Hippocampal formation (tissue), 2 donors: ENCODE results near the gene SLC17A2.

Source experiments
- DNase-seq, 2 donors: peaks; one replicate each; lab custom pipeline; 2025; lab: John Stamatoyannopoulos, UW

The SLC17A2 gene, protein sequence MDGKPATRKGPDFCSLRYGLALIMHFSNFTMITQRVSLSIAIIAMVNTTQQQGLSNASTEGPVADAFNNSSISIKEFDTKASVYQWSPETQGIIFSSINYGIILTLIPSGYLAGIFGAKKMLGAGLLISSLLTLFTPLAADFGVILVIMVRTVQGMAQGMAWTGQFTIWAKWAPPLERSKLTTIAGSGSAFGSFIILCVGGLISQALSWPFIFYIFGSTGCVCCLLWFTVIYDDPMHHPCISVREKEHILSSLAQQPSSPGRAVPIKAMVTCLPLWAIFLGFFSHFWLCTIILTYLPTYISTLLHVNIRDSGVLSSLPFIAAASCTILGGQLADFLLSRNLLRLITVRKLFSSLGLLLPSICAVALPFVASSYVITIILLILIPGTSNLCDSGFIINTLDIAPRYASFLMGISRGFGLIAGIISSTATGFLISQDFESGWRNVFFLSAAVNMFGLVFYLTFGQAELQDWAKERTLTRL

GRCh38 chr6:25930532-25931410 is at the start of gene SLC17A2:
Gene SLC17A2 (minus strand): TSS chr6:25930691. CDS start chr6:25925796, 4,895 bp downstream.
- DNase-seq, result no peak

GRCh38 chr6:25975923-25976560 is 45.6 kb upstream of the SLC17A2 start:
- DNase-seq, result no peak

DNA sequence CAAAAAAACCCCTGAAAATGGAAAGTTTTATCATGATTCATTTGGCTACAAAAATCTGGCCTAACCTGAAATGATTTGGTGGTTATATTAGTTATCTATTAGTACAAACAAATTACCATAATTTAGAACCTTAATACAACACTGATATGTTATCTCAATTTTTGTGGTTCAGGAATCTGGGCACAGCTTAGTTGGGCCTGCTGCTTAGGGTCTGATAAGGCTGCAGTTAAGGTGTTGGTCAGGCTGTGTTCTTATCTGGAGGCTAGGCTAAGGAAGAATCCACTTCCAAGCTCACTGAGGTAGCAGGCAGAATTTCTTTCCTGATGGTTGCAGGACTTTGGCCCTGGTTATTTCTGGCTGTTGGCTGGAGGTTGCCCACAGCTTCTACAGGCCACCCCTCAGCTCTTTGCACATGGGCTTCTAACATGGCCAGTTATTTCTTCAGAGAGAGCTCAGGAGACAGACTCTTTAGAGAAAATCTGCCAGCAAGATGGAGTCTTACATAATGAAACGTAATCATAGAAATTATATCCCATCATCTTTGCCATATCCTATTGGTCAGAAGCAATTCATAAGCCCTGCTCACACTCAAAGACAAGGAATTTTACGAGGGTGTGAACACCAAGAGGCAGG is 43.5 kb upstream of the SLC17A2 start:
- no peak for DNase-seq

DNA sequence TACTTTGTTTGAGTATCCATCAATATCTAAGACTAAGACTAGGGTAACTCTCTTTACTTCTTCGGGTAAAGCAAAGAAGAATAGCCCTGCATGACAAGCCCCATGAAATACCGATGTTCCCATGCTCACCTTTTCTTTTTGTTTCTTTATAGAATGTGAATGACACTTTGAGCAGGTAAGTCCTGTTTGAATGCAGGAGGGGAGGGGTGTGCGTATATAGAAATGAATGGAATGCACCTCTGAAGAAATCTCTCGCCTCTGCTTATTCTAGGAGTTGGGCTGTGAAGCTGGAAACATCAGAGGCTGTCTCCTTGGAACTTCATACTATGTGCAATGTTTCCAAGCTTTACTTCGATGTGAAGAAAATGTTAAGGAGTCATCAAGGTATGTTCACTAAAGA is 42.4 kb upstream of the SLC17A2 start:
- DNase-seq, result no peak

DNA sequence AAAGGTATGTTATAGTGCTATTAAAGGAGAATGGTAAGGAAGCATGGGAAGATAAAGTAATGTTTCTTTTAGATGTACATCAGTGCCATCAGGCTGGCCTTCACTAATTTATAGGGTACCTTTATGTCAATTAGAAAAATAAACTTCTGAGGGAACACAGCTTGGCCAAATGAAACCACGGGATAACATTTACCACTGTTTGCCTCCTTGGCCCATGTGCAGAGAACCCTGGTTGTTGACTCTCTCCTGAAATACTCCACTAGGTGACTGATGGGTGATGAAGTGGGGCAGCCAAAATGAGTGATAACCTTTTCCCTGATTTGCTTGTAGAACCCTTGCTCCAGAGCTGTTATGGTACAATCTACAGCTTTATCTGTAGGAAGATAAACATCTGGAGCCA is 41.6 kb upstream of the SLC17A2 start:
- no peak for DNase-seq

DNA sequence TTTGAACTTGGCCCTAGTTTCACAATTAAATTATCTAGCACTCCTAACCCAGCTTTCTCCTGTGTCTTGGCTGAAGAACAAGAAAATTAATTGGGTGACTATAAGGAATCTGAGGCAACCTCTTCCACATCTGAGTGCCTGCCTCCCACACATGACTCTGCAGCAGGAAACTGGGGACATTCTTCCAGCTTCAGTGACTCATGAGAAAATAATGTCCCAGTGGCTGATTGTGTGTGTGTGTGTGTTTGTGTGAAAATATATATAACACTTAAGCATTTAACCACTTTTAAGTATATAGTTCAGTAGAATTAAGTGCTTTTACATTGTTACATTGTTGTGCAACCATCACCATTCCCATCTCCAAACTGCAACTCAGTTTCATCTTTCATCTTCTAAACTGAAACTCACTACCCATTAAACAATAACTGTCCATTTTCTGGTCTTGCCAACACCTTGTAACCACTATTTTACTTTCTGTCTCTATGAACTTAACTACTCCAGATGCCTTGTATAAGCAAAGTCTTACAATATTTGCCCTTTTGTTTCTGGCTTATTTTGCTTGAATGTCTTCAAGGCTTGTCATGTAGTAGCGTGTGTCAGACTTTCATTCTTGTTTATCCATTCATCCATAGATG is 40.8 kb upstream of the SLC17A2 start:
- DNase-seq, result no peak

DNA sequence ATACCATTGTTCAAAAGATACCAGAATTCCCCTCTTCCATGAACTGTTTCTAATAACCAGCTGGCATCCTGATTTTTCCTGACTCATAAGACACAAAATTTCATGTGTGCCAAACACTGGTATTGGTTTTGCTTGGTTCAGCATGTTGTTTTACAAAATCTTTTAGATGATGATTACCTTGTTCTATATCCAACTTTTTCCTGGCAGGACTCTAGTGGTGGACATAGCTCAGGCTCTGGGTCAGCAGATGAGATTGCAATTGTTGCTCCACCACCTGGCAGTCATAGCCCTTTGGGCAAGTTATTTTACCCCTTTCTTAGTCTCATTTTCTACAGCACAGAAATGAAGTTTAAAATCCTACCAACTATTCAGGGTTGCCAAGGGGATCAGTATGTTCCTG is 38.3 kb upstream of the SLC17A2 start:
- DNase-seq, result no peak

- DNase-seq, result no peak
Measured at GRCh38 chr6:25966711-25967110, 36.2 kb upstream of the SLC17A2 start.

DNA sequence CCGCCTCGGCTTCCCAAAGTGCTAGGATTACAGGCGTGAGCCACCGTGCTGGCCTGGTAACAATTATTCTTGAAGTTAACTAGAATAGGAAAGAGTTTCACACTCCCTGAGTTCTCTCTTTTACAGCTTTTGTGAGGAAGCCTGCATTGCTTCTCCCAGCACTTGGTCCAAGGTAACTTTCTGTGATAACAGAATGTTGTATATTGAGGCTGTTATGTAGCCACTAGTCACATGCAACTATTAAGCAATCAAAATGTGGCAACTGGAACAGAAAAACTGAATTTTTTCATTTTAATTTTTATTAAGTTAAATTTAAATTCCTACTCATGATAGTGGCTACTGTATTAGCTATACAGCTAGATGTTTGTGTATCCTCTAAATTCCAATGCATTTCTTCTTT is 34.6 kb upstream of the SLC17A2 start:
- DNase-seq, result no peak

GRCh38 chr6:25963426-25964123 is 33.1 kb upstream of the SLC17A2 start:
- no peak for DNase-seq

DNA sequence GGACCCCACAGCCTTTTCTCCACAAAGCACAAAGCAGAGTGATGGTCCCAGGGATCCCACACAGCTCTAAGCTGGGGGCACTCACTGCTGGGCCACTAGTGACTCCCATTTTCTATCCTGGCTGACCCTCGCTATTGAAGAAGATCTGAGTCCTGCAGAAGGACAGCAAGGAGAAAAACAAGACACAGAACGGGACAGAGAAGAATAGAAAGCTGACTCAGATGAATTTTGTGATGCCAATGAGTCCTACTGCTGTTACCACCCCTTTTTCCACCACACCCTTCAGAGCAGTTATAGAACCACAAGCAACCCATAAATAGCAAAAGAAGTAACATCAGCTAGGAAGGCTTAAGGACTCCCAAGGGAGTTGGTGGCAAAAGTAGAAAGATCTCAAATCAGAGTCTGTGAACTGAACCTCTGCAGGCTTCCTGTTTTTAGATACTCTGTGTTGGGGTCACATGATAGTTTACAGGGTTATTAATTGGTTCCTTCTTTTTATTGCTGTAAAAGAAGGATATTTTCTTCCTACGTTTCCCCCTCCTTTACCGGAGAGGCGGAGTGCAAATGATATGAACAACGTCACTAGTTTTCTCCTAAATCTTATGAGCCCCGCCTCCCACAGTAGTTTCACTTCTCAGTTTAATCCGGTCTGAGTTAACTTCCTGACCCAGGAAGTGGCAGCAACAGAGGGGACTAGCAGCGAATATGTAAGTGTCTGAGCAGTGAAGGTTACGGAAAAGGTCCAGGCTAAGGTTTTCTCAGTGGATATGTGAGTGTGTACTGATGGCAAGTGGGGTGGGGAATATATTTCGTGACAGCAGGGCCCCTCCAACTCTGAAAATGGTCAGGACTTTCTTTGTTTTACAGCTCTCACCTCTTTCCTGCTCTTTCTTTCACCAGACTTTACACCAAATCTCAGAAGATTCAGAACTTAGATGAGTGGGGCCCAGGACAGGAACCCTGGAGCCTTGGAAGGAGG is 31.9 kb upstream of the SLC17A2 start, which contains the start of gene TRIM38:
Gene TRIM38 (plus strand): TSS at position 654 of the 979 bp plus-strand sequence. CDS start 3,721 bp downstream, outside the sequence.
- peak; percentile 10 to 34 for DNase-seq

GRCh38 chr6:25961619-25962148 is 31.2 kb upstream of the SLC17A2 start:
- DNase-seq, result no peak

DNA sequence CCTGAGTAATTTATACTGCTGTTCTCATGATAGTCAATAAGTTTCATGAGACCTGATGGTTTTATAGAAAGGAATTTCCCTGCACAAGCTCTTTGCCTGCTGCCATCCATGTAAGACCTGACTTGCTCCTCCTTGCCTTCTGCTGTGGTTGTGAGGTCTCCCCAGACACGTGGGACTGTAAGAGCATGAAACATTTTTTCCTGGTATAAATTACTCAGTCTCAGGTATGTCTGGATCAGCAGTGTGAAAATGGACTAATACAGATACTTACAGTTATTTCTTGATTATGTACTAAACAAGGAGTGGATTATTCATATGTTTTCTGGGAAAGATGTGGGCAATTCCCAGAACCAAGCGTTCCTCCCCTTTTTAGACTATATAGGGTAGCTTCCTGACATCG is 30.2 kb upstream of the SLC17A2 start:
- no peak for DNase-seq

- no peak for DNase-seq
Measured at GRCh38 chr6:25959890-25960536, 29.5 kb upstream of the SLC17A2 start.

DNA sequence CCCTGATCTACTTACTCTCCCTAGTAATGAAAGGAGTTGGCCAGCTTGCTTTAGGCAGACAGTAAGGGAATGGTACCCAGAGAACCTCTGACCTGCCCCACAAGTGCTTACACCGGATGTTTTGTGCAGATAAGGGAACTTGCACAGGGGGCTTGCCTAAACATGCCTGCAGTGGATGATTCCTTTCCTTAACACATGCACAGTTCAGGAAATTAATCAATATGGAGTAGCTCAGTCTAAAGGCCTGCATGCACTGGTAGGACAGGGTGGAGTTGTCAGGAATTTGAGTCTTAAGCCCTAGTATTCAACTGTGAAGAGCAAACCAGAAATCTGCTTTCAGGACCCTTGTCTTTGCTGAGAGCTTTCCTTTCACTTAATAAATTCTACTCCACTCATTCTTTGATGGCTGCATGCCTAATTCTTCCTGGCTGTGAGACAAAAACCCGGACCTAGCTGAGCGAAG is 28.2 kb upstream of the SLC17A2 start:
- no peak for DNase-seq

DNA sequence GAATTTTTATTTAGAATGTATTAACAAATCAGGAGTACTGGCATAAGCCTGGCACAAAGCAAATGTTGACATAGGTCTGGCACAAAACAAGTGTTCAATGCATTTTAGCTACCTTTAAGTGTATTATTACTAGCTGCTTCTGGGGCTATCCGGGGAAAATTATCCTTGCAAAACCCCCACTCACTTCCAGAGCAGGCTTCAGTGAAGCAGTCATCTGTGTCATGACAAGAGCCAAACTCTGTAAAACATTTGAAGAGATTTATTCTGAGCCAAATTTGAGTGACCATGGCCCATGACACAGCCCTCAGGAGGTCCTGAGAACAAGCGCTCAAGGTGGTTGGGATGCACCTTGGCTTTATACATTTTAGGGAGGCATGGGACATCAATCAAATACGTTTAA is 25.7 kb upstream of the SLC17A2 start:
- DNase-seq, result no peak

GRCh38 chr6:25954756-25955155 is 24.3 kb upstream of the SLC17A2 start:
- no peak for DNase-seq

DNA sequence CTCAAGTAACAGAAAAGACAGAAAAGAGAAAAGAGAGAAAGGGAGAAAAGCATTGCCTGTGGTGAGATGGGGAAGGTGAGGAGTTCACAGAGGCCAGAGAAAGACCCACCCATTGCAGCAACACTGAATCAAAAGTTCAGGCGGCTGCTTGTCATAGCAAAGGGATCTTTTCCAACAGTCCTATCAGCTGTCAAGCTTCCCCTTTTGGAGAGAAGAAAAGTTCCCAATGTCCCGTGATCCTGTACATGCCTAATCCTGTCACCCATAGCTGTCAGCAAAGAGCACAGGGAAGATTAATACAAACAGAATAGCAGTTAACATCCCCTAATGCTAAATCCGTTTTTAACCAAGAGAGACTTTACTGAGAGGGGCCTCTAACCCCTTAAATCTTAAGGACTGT is 23.2 kb upstream of the SLC17A2 start:
- DNase-seq, result no peak
